ENCODE data around the gene CCDC137.

Gene CCDC137

DNA sequence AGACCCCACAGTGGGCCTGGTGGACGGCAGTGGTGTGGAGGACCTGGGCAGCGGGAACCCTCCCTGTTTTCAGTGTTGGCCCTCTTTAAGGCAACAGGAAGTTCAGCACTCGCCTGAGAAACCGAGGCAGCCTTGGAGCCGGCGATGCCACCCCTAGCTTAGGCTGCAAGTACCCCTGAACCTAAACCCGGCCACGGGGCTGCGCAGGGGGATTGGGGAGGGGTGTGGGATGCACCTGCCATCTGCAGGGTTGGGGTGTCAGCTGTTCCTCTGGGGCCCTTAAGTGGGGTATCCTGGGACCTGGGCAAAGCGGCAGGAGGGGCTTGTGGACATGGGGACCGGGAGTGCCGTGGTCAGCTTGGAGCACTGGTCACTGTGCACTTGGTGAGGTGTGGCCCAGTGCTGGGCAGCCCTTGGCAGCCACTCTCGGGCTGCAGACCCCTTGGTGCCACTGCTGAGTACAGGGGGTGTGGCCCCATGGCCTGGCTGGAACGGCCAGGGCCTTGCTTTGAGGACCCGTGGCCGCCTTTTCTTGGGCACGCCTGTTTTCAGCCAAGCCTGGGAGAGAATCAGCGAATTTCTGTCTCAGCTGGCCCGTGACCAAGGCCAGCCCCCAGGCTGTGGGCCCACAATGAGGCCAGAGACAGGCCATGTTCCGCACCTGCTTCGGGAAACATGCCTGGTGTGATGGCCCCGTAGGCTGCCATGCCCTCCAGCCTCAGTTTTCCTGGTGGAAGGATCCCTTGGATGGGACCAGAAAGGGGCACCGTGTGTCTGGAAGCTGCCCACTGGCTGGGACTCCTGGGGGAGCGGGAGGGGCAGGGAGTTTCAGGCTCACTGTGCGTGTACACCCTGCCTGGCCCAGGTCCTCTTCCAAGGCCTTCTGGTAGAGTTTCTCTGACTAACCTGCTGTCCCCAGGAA lies 41.4 kb downstream of the CCDC137 start:
- no peak overlapping the region for H3K27ac ChIP-seq
- H2AFZ ChIP-seq (ENCODE audit: low read depth): no peak overlapping the region
- peaks cover 31% of the 10 kb centered on the region for H3K4me1 ChIP-seq (ENCODE audit: low read depth, poor library complexity, severe bottlenecking)
- no peak overlapping the region for H3K4me3 ChIP-seq (IDR thresholded peaks at IDR 0.05; ENCODE audit: insufficient read depth, low read depth, low read length)
- no peaks in the 10 kb centered on the region for H3K27me3 ChIP-seq (ENCODE audit: insufficient read depth, low read depth)
- no peaks in the 10 kb centered on the region for H4K20me1 ChIP-seq (ENCODE audit: insufficient read depth)
- TF ChIP-seq, protein P1, sequence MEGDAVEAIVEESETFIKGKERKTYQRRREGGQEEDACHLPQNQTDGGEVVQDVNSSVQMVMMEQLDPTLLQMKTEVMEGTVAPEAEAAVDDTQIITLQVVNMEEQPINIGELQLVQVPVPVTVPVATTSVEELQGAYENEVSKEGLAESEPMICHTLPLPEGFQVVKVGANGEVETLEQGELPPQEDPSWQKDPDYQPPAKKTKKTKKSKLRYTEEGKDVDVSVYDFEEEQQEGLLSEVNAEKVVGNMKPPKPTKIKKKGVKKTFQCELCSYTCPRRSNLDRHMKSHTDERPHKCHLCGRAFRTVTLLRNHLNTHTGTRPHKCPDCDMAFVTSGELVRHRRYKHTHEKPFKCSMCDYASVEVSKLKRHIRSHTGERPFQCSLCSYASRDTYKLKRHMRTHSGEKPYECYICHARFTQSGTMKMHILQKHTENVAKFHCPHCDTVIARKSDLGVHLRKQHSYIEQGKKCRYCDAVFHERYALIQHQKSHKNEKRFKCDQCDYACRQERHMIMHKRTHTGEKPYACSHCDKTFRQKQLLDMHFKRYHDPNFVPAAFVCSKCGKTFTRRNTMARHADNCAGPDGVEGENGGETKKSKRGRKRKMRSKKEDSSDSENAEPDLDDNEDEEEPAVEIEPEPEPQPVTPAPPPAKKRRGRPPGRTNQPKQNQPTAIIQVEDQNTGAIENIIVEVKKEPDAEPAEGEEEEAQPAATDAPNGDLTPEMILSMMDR (conservative IDR thresholded peaks at IDR 0.05; ENCODE audit: low read depth, low read length): no peak
- no peak overlapping the region for H3K4me2 ChIP-seq
- H3K9ac ChIP-seq: no peak overlapping the region
- H3K79me2 ChIP-seq (ENCODE audit: insufficient read depth, low read depth): peaks cover 40% of the 10 kb centered on the region
- H3K36me3 ChIP-seq (ENCODE audit: insufficient read depth): peaks cover 7% of the 10 kb centered on the region; the same call in 1 of the 2 replicates

- H3K27ac ChIP-seq: no peak overlapping the region
- H2AFZ ChIP-seq (ENCODE audit: low read depth): no peak overlapping the region
- H3K79me2 ChIP-seq (ENCODE audit: insufficient read depth, low read depth): peaks cover 40% of the 10 kb centered on the region
- no peak overlapping the region for H3K4me3 ChIP-seq (IDR thresholded peaks at IDR 0.05; ENCODE audit: insufficient read depth, low read depth, low read length)
- H3K4me2 ChIP-seq: no peak overlapping the region
- H3K9ac ChIP-seq: no peak overlapping the region
- H4K20me1 ChIP-seq (ENCODE audit: insufficient read depth): no peaks in the 10 kb centered on the region
- peaks cover 39% of the 10 kb centered on the region for H3K4me1 ChIP-seq (ENCODE audit: low read depth, poor library complexity, severe bottlenecking)
- peaks cover 7% of the 10 kb centered on the region; the same call in 1 of the 2 replicates for H3K36me3 ChIP-seq (ENCODE audit: insufficient read depth)
- no peaks in the 10 kb centered on the region for H3K27me3 ChIP-seq (ENCODE audit: insufficient read depth, low read depth)
- TF ChIP-seq, protein P1 (conservative IDR thresholded peaks at IDR 0.05; ENCODE audit: low read depth, low read length): no peak
Measured at GRCh38 chr17:81708739-81709185, 42.2 kb downstream of the CCDC137 start.

GRCh38 chr17:81710514-81711308 lies 44.2 kb downstream of the CCDC137 start:
- H3K36me3 ChIP-seq (ENCODE audit: insufficient read depth): peaks cover 7% of the 10 kb centered on the region; the same call in 1 of the 2 replicates
- H3K27ac ChIP-seq: peak overlapping the region; percentile 78; the same call in 1 of the 2 replicates
- H4K20me1 ChIP-seq (ENCODE audit: insufficient read depth): no peaks in the 10 kb centered on the region
- H3K4me2 ChIP-seq: peak overlapping the region; percentile 84
- H3K9ac ChIP-seq: peak overlapping the region; percentile 57; the same call in 1 of the 2 replicates
- H3K27me3 ChIP-seq (ENCODE audit: insufficient read depth, low read depth): no peaks in the 10 kb centered on the region
- TF ChIP-seq, protein P1 (conservative IDR thresholded peaks at IDR 0.05; ENCODE audit: low read depth, low read length): no peak
- no peak overlapping the region for H3K4me3 ChIP-seq (IDR thresholded peaks at IDR 0.05; ENCODE audit: insufficient read depth, low read depth, low read length)
- H3K4me1 ChIP-seq (ENCODE audit: low read depth, poor library complexity, severe bottlenecking): peaks cover 32% of the 10 kb centered on the region
- H2AFZ ChIP-seq (ENCODE audit: low read depth): no peak overlapping the region
- H3K79me2 ChIP-seq (ENCODE audit: insufficient read depth, low read depth): peaks cover 38% of the 10 kb centered on the region

DNA sequence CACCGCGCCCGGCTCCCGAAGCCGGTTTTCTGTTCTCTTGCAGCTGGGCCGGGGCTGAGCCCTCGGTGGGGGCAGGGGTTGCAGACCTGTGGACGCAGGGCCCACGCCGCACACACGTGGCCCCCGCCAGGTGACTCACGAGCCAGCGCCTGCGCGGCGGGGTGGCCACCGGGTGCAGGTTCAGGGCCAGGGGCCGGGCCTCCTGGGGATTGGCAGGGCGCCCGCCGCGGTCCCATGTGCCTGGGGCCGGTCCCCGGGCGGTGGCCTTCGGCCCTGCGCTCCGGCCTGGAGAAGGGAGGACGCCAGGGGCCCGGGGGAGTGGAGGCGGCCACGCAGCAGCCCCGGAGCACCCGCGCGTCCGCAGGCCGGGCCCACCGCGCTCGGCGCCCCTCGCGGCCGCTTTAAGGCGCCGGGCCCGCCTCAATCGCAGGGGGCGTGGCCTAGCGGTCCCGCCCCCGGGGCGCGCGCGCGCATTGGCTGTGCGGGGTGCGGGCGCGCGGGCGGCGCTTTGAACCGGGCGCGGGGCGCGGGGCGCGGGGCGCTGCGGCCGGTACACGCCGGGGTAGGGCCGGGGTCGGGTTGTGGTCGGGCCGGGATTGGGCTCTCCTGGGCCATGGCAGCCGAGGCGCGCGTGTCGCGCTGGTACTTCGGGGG lies 45.4 kb downstream of the CCDC137 start, which contains the start of gene SLC25A10:
SLC25A10 (plus strand) TSS at position 471 of the 654 bp plus-strand sequence; CDS start at position 614, 143 bp downstream.
- no peaks in the 10 kb centered on the region for H3K27me3 ChIP-seq (ENCODE audit: insufficient read depth, low read depth)
- H3K36me3 ChIP-seq (ENCODE audit: insufficient read depth): peaks cover 6% of the 10 kb centered on the region; the same call in 1 of the 2 replicates
- no peaks in the 10 kb centered on the region for H4K20me1 ChIP-seq (ENCODE audit: insufficient read depth)
- H3K4me1 ChIP-seq (ENCODE audit: low read depth, poor library complexity, severe bottlenecking): peaks cover 32% of the 10 kb centered on the region
- peaks cover 27% of the 10 kb centered on the region for H3K79me2 ChIP-seq (ENCODE audit: insufficient read depth, low read depth)
- H3K4me2 ChIP-seq: peak within 1 kb of the TSS; percentile 99
- H3K27ac ChIP-seq: peak within 1 kb of the TSS; percentile 78
- peak within 1 kb of the TSS; percentile 57 for H3K9ac ChIP-seq
- no peak within 1 kb of the TSS for H3K4me3 ChIP-seq (IDR thresholded peaks at IDR 0.05; ENCODE audit: insufficient read depth, low read depth, low read length)
- TF ChIP-seq, protein P1 (conservative IDR thresholded peaks at IDR 0.05; ENCODE audit: low read depth, low read length): no peak
- peak within 1 kb of the TSS; percentile 24; the same call in 1 of the 2 replicates for H2AFZ ChIP-seq (ENCODE audit: low read depth)
